Liver (tissue), 9 donors: ENCODE results near the gene PARN. TPM values are rescaled to one million over a fixed set of nuclear protein-coding genes. Genes with fewer than 3 reads are reported as not detected.

ENCODE experiments used
- DNase-seq: peaks from one replicate; pipeline ENCODE4 v3.0.0-alpha.2; 2017; ENCODE audit warnings: low spot score
- H3K27ac ChIP-seq, 2 donors: one replicate each; pipeline ENCODE4 v1.7.0; 2013; ENCODE audit warnings: inconsistent platforms in 2 of 2, low read length in 2 of 2, control low read depth in 1 of 2, low read depth in 1 of 2, mild to moderate bottlenecking in 1 of 2
- H3K27me3 ChIP-seq, 4 donors: one replicate each; pipeline versions ENCODE4 v1.6.1 to v1.7.0; 2013; ENCODE audit warnings: low read length in 3 of 4, inconsistent platforms in 1 of 4, mild to moderate bottlenecking in 1 of 4, moderate library complexity in 1 of 4; ENCODE audit not compliant: control insufficient read depth in 4 of 4, insufficient read depth in 4 of 4
- H3K36me3 ChIP-seq, 4 donors: one replicate each; pipeline versions ENCODE4 v1.6.1 to v1.7.0; 2013; ENCODE audit warnings: low read length in 3 of 4, mild to moderate bottlenecking in 3 of 4, low read depth in 1 of 4, moderate library complexity in 1 of 4; ENCODE audit not compliant: control insufficient read depth in 4 of 4, insufficient read depth in 3 of 4
- H3K4me1 ChIP-seq, 4 donors: one replicate each; pipeline versions ENCODE4 v1.6.1 to v1.7.0; 2013; ENCODE audit warnings: low read length in 3 of 4, mild to moderate bottlenecking in 3 of 4, moderate library complexity in 1 of 4; ENCODE audit not compliant: control insufficient read depth in 4 of 4, insufficient read depth in 4 of 4
- H3K4me3 ChIP-seq, 3 donors: one replicate each; pipeline versions ENCODE4 v1.6.1 to v1.7.0; 2013; ENCODE audit warnings: low read length in 3 of 3, control low read depth in 1 of 3, low read depth in 1 of 3, mild to moderate bottlenecking in 1 of 3
- H3K9ac ChIP-seq, 2 donors: one replicate each; pipeline ENCODE4 v1.7.0; 2013; ENCODE audit warnings: low read length in 2 of 2, mild to moderate bottlenecking in 2 of 2, moderate library complexity in 2 of 2, control low read depth in 1 of 2, low read depth in 1 of 2
- H3K9me3 ChIP-seq, 4 donors: one replicate each; pipeline versions ENCODE4 v1.6.1 to v1.7.0; 2013; ENCODE audit warnings: low read length in 3 of 4; ENCODE audit not compliant: control insufficient read depth in 4 of 4
- EGR1 ChIP-seq, 2 donors: IDR thresholded peaks; 2 replicates each; pipeline ENCODE4 v1.6.1; 2016 to 2018; ENCODE audit warnings: antibody characterized with exemption in 2 of 2, low read depth in 2 of 2
- FOXA1 ChIP-seq: IDR thresholded peaks from 2 replicates; pipeline ENCODE4 v1.6.1; 2016; ENCODE audit warnings: antibody characterized with exemption
- FOXA2 ChIP-seq: IDR thresholded peaks from 2 replicates; pipeline ENCODE4 v1.6.1; 2016; ENCODE audit warnings: antibody characterized with exemption
- GABPA ChIP-seq, 2 donors: IDR thresholded peaks in 1 of 2; conservative IDR thresholded peaks in 1 of 2; 2 replicates each; pipeline ENCODE4 v1.6.1; 2016; ENCODE audit warnings: antibody characterized with exemption in 2 of 2, mild to moderate bottlenecking in 1 of 2, moderate library complexity in 1 of 2
- HNF4A ChIP-seq, 2 donors: conservative IDR thresholded peaks; 2 replicates each; pipeline ENCODE4 v1.6.1; 2016; ENCODE audit warnings: antibody characterized with exemption in 2 of 2, mild to moderate bottlenecking in 2 of 2
- HNF4G ChIP-seq: IDR thresholded peaks from 2 replicates; pipeline ENCODE4 v1.6.1; 2016; ENCODE audit warnings: antibody characterized with exemption
- JUND ChIP-seq, 2 donors: IDR thresholded peaks; 2 replicates each; pipeline ENCODE4 v1.6.1; 2016; ENCODE audit warnings: antibody characterized with exemption in 2 of 2
- NR2F2 ChIP-seq: IDR thresholded peaks from 2 replicates; pipeline ENCODE4 v1.6.1; 2016; ENCODE audit warnings: antibody characterized with exemption
- RAD21 ChIP-seq, 2 donors: IDR thresholded peaks; 2 replicates each; pipeline ENCODE4 v1.6.1; 2016; ENCODE audit warnings: antibody characterized with exemption in 2 of 2, mild to moderate bottlenecking in 2 of 2
- SP1 ChIP-seq: IDR thresholded peaks from 2 replicates; pipeline ENCODE4 v1.6.1; 2018; ENCODE audit warnings: antibody characterized with exemption, mild to moderate bottlenecking
- TAF1 ChIP-seq: conservative IDR thresholded peaks from 2 replicates; pipeline ENCODE4 v1.6.1; 2016; ENCODE audit warnings: antibody characterized with exemption, mild to moderate bottlenecking
- YY1 ChIP-seq: IDR thresholded peaks from 2 replicates; pipeline ENCODE4 v1.6.1; 2016; ENCODE audit warnings: antibody characterized with exemption, mild to moderate bottlenecking
- WGBS: extraction: QIAGEN DNeasy Blood & Tissue Kit; methylation state at CpG from one replicate; pipeline ENCODE4 v1.1.7; 2013; 5-methylcytosine and 5-hydroxymethylcytosine counted together
- polyA plus RNA-seq, 2 donors: library from polyadenylated mRNA; stranded (reverse) in 1 of 2; unstranded in 1 of 2; fragments of 200-250 nt in 1 of 2; fragments of >200 nt in 1 of 2; fragmentation: Nextera tagmentation in 1 of 2; extraction: Ambion mirVana in 1 of 2; gene quantifications; one replicate each; pipeline versions ENCODE4 v1.2.1 to v1.2.3, GENCODE V29; 2013 to 2015
- total RNA-seq, 2 donors: library from RNA; depleted of rRNA; stranded (reverse); fragments of >200 nt; gene quantifications; one replicate each; pipeline ENCODE4 v1.2.3, GENCODE V29; 2014
- TF ChIP-seq, protein P1 (sequence below): IDR thresholded peaks from 2 replicates; pipeline ENCODE4 v1.6.1; 2016; ENCODE audit warnings: antibody characterized with exemption
- TF ChIP-seq, protein P2 (sequence below): IDR thresholded peaks from 2 replicates; pipeline ENCODE4 v1.6.1; 2016; ENCODE audit warnings: antibody characterized with exemption, mild to moderate bottlenecking
- TF ChIP-seq, protein P3 (sequence below): fragments of 150-350 bp; IDR thresholded peaks from 2 replicates; pipeline ENCODE4 v1.5.1; 2017; ENCODE audit warnings: improper control_type of control experiment, low read depth, low read length; ENCODE audit not compliant: missing input control
- TF ChIP-seq, protein P4 (sequence below): IDR thresholded peaks from 2 replicates; pipeline ENCODE4 v1.6.1; 2016; ENCODE audit warnings: antibody characterized with exemption
- donor health status: healthy.
- donor health status: healthy.
- donor health status: healthy.
- donor health status: healthy.
- donor health status: healthy.

Gene PARN
- total and polyA plus RNA-seq, 4 donors = 7.9 to 19.7 (median 9.7) TPM

DNA sequence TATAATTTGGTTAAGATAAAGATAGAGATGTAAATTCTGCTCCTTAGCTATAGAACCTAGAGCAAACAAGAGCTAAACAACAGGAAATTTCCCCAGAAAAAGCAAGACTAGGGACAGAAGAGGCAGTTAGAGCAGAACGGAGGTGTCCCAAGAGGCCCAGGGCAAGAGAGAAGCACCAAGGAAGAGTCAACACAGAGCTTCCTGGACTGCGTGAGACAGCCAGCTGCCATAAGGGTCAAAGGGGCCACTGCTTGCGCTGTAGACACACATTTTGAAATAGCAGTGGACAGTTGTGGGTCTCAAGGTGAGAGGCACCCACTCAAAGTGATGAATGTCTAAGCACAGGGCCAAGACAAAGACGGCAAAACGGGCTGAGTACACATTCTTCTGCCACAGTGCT lies 156.6 kb downstream of the PARN start:
- H3K4me1 ChIP-seq = peaks cover 0 to 12% (median 2%) of the 10 kb centered on the region in 4 donors
- no peak overlapping the region for H3K4me3 ChIP-seq
- no peaks in the 10 kb centered on the region for H3K27me3 ChIP-seq
- no peaks in the 10 kb centered on the region for H3K36me3 ChIP-seq
- H3K9me3 ChIP-seq = no peaks in the 10 kb centered on the region
- WGBS = 86% methylated on average over 5 of the region's 5 CpGs
- no peak for TF ChIP-seq GABPA (IDR thresholded peaks at IDR 0.05 in 1 of 2, conservative IDR thresholded peaks at IDR 0.05 in 1 of 2)
- TF ChIP-seq HNF4A (conservative IDR thresholded peaks at IDR 0.05) = no peak
- TF ChIP-seq YY1 = no peak
- no peak for TF ChIP-seq EGR1 (IDR thresholded peaks at IDR 0.05; ENCODE audit: low read depth in 2 of 2)
- TF ChIP-seq HNF4G = no peak
- no peak for TF ChIP-seq SP1
- TF ChIP-seq, protein P1, sequence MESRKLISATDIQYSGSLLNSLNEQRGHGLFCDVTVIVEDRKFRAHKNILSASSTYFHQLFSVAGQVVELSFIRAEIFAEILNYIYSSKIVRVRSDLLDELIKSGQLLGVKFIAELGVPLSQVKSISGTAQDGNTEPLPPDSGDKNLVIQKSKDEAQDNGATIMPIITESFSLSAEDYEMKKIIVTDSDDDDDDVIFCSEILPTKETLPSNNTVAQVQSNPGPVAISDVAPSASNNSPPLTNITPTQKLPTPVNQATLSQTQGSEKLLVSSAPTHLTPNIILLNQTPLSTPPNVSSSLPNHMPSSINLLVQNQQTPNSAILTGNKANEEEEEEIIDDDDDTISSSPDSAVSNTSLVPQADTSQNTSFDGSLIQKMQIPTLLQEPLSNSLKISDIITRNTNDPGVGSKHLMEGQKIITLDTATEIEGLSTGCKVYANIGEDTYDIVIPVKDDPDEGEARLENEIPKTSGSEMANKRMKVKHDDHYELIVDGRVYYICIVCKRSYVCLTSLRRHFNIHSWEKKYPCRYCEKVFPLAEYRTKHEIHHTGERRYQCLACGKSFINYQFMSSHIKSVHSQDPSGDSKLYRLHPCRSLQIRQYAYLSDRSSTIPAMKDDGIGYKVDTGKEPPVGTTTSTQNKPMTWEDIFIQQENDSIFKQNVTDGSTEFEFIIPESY = no peak
- TF ChIP-seq TAF1 = no peak
- TF ChIP-seq FOXA1 = no peak
- TF ChIP-seq JUND (IDR thresholded peaks at IDR 0.05) = no peak
- no peak for TF ChIP-seq FOXA2
- TF ChIP-seq RAD21 (IDR thresholded peaks at IDR 0.05) = no peak
- no peak overlapping the region for H3K27ac ChIP-seq
- DNase-seq = no peak
- no peak overlapping the region for H3K9ac ChIP-seq

DNA sequence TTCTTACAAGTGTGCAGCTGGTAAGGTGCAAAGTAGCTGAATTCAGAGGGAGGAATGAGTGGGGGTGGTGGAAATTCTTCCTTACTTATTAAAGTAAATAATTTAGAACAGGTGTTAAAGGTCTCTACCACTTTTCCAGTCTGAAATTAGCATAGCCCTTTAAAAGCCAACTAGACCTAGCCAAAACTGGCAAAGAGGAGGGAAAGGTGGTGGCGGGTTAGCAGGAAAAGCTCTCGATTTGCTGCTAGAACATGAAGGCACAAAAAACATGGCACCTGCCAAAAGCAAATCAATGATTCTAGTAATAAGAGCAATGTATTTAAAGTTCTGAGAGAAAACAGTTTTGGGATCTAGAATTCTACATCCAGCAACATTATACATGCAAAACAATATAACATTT lies 157.7 kb downstream of the PARN start:
- H3K9me3 ChIP-seq = no peaks in the 10 kb centered on the region
- H3K9ac ChIP-seq = no peak overlapping the region
- TF ChIP-seq EGR1 (IDR thresholded peaks at IDR 0.05; ENCODE audit: low read depth in 2 of 2) (no peak), SP1 (no peak), YY1 (peak; percentile 30)
- H3K36me3 ChIP-seq = no peaks in the 10 kb centered on the region
- no peak overlapping the region for H3K27ac ChIP-seq
- WGBS = 45% methylated on average over 2 of the region's 2 CpGs
- peaks cover 0 to 12% (median 2%) of the 10 kb centered on the region in 4 donors for H3K4me1 ChIP-seq
- H3K4me3 ChIP-seq = no peak overlapping the region
- H3K27me3 ChIP-seq = no peaks in the 10 kb centered on the region
- no peak for DNase-seq

DNA sequence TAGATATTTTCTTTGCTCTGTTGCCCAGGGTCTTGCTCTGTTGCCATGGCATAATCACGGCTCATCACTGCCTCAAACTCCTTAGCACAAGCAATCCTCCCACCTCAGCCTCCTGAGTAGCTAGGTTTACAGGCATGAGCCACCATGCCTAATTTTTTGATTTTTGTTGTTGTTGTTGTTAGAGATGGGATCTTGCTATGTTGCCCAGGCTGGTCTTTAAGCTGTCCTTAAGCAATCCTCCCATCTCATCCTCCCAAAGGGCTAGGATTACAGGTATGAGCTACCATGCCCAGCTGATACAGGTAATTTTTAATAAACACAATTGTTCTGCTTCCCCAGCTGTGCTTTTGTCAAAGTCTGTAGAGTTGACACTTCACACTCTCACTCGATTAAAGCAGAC lies 159.3 kb downstream of the PARN start:
- no peaks in the 10 kb centered on the region for H3K9me3 ChIP-seq
- no peaks in the 10 kb centered on the region for H3K36me3 ChIP-seq
- H3K27ac ChIP-seq = no peak overlapping the region
- WGBS = 86% methylated on average over 2 of the region's 2 CpGs
- TF ChIP-seq HNF4A (conservative IDR thresholded peaks at IDR 0.05) (no peak), GABPA (IDR thresholded peaks at IDR 0.05 in 1 of 2, conservative IDR thresholded peaks at IDR 0.05 in 1 of 2) (no peak), NR2F2 (no peak), JUND (IDR thresholded peaks at IDR 0.05) (no peak), EGR1 (IDR thresholded peaks at IDR 0.05; ENCODE audit: low read depth in 2 of 2) (no peak), YY1 (no peak), RAD21 (IDR thresholded peaks at IDR 0.05) (no peak), FOXA1 (no peak), TAF1 (no peak), HNF4G (no peak)
- TF ChIP-seq, protein P1 = no peak
- TF ChIP-seq, protein P2, sequence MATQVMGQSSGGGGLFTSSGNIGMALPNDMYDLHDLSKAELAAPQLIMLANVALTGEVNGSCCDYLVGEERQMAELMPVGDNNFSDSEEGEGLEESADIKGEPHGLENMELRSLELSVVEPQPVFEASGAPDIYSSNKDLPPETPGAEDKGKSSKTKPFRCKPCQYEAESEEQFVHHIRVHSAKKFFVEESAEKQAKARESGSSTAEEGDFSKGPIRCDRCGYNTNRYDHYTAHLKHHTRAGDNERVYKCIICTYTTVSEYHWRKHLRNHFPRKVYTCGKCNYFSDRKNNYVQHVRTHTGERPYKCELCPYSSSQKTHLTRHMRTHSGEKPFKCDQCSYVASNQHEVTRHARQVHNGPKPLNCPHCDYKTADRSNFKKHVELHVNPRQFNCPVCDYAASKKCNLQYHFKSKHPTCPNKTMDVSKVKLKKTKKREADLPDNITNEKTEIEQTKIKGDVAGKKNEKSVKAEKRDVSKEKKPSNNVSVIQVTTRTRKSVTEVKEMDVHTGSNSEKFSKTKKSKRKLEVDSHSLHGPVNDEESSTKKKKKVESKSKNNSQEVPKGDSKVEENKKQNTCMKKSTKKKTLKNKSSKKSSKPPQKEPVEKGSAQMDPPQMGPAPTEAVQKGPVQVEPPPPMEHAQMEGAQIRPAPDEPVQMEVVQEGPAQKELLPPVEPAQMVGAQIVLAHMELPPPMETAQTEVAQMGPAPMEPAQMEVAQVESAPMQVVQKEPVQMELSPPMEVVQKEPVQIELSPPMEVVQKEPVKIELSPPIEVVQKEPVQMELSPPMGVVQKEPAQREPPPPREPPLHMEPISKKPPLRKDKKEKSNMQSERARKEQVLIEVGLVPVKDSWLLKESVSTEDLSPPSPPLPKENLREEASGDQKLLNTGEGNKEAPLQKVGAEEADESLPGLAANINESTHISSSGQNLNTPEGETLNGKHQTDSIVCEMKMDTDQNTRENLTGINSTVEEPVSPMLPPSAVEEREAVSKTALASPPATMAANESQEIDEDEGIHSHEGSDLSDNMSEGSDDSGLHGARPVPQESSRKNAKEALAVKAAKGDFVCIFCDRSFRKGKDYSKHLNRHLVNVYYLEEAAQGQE = no peak
- TF ChIP-seq, protein P3, sequence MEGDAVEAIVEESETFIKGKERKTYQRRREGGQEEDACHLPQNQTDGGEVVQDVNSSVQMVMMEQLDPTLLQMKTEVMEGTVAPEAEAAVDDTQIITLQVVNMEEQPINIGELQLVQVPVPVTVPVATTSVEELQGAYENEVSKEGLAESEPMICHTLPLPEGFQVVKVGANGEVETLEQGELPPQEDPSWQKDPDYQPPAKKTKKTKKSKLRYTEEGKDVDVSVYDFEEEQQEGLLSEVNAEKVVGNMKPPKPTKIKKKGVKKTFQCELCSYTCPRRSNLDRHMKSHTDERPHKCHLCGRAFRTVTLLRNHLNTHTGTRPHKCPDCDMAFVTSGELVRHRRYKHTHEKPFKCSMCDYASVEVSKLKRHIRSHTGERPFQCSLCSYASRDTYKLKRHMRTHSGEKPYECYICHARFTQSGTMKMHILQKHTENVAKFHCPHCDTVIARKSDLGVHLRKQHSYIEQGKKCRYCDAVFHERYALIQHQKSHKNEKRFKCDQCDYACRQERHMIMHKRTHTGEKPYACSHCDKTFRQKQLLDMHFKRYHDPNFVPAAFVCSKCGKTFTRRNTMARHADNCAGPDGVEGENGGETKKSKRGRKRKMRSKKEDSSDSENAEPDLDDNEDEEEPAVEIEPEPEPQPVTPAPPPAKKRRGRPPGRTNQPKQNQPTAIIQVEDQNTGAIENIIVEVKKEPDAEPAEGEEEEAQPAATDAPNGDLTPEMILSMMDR = no peak
- TF ChIP-seq, protein P4, sequence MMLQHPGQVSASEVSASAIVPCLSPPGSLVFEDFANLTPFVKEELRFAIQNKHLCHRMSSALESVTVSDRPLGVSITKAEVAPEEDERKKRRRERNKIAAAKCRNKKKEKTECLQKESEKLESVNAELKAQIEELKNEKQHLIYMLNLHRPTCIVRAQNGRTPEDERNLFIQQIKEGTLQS = no peak
- peaks cover 0 to 12% (median 2%) of the 10 kb centered on the region in 4 donors for H3K4me1 ChIP-seq
- no peak overlapping the region for H3K9ac ChIP-seq
- no peaks in the 10 kb centered on the region for H3K27me3 ChIP-seq
- DNase-seq = no peak
- H3K4me3 ChIP-seq = no peak overlapping the region
